ENCODE data around the gene WDR20.

WDR20 gene

DNA sequence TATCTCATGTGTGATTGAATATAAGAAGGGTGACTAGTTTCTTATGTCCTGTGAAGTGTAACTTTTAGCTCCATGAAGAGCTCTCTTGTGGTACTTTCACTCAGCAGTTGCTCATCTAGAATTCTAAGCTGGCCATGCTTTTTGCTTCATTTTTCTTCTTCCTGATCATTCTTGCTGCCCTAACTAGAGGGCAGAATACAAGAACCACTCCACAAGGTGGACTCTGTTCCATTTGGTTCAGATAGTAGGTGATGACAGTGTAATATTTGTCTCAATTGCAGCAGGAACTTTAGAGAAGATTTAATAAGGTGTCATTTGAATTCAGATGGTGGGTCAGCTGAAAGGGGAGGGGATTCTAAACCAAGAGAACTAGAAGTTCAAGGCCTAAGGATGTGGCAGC, 17.6 kb downstream of the WDR20 start:
- no peak overlapping the region for H3K18ac ChIP-seq (ENCODE audit: low read depth in 1 of 2, low read length in 2 of 2)
- H2BK15ac ChIP-seq (ENCODE audit: low read depth, poor library complexity, severe bottlenecking), result no peak overlapping the region
- H4K91ac ChIP-seq (ENCODE audit: low read length), result no peak overlapping the region
- H2BK12ac ChIP-seq (ENCODE audit: low read length in 2 of 2), result no peak overlapping the region
- H2AFZ ChIP-seq (ENCODE audit: low read depth, low read length), result no peak overlapping the region
- no peak overlapping the region for H3K4ac ChIP-seq (ENCODE audit: low read depth in 1 of 2, low read length in 2 of 2)
- H2AK5ac ChIP-seq (ENCODE audit: low read length, severe bottlenecking), result no peak overlapping the region
- H2BK5ac ChIP-seq (ENCODE audit: low read depth, low read length, poor library complexity, severe bottlenecking), result no peak overlapping the region
- DNase-seq, result no peak
- peaks cover 22% of the 10 kb centered on the region for H3K4me1 ChIP-seq (ENCODE audit: control insufficient read depth, insufficient read depth, low read depth, low read length)
- no peak overlapping the region for H2BK120ac ChIP-seq (ENCODE audit: low read depth, low read length)
- H3K79me1 ChIP-seq (replicated peaks; ENCODE audit: low read length, poor library complexity, severe bottlenecking), result peaks cover 16% of the 10 kb centered on the region
- no peak overlapping the region for H3K4me3 ChIP-seq (ENCODE audit: insufficient read depth in 1 of 2, low read depth in 1 of 2, low read length in 2 of 2)
- H3K27ac ChIP-seq (ENCODE audit: low read length, poor library complexity, severe bottlenecking), result no peak overlapping the region
- H3K36me3 ChIP-seq (ENCODE audit: control insufficient read depth in 1 of 2, insufficient read depth in 2 of 2, low read depth in 1 of 2, low read length in 2 of 2), result peaks cover 0 to 10% of the 10 kb centered on the region in 2 experiments
- H4K8ac ChIP-seq (ENCODE audit: low read length), result no peak overlapping the region
- no peak overlapping the region for H3K23ac ChIP-seq (ENCODE audit: low read length in 2 of 2)
- no peaks in the 10 kb centered on the region for H3K27me3 ChIP-seq (ENCODE audit: control insufficient read depth in 1 of 2, insufficient read depth in 1 of 2, low read length in 2 of 2)
- no peak overlapping the region for H3K14ac ChIP-seq (ENCODE audit: low read length in 2 of 2)
- no peaks in the 10 kb centered on the region for H3K9me3 ChIP-seq (ENCODE audit: control insufficient read depth, low read length)
- H3K4me2 ChIP-seq (ENCODE audit: low read length, poor library complexity, severe bottlenecking), result no peak overlapping the region
- H3K9ac ChIP-seq (ENCODE audit: low read length), result peak overlapping the region; percentile 20

DNA sequence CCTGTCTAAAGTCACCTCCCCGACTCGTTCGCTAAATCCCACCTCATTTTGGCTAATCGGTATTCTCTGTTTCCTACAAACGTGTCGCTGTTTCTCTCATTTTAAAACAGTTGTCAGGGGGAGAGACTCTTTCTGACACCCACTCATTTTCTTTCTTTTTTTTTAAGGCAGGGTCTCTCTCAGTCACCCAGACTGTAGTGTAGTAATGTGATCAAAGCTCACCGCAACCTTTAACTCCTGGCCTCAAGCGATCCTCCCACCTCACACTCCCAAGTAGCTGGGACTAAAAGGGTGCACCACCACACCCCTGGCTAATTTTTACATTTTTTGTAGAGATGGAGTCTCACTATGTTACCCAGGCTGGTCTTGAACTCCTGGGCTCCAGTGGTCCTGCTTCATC, 19.1 kb downstream of the WDR20 start:
- DNase-seq, result no peak
- Histone ChIP-seq H3K4ac (ENCODE audit: low read depth in 1 of 2, low read length in 2 of 2) (no peak overlapping the region), H2AK5ac (ENCODE audit: low read length, severe bottlenecking) (no peak overlapping the region), H3K4me2 (ENCODE audit: low read length, poor library complexity, severe bottlenecking) (no peak overlapping the region), H3K4me1 (ENCODE audit: control insufficient read depth, insufficient read depth, low read depth, low read length) (peaks cover 26% of the 10 kb centered on the region), H3K14ac (ENCODE audit: low read length in 2 of 2) (no peak overlapping the region), H3K36me3 (ENCODE audit: control insufficient read depth in 1 of 2, insufficient read depth in 2 of 2, low read depth in 1 of 2, low read length in 2 of 2) (peaks cover 0 to 5% of the 10 kb centered on the region in 2 experiments), H2BK5ac (ENCODE audit: low read depth, low read length, poor library complexity, severe bottlenecking) (no peak overlapping the region), H4K8ac (ENCODE audit: low read length) (no peak overlapping the region), H3K79me1 (replicated peaks; ENCODE audit: low read length, poor library complexity, severe bottlenecking) (peaks cover 19% of the 10 kb centered on the region), H3K23ac (ENCODE audit: low read length in 2 of 2) (no peak overlapping the region), H2BK15ac (ENCODE audit: low read depth, poor library complexity, severe bottlenecking) (no peak overlapping the region), H3K27me3 (ENCODE audit: control insufficient read depth in 1 of 2, insufficient read depth in 1 of 2, low read length in 2 of 2) (no peaks in the 10 kb centered on the region), H3K9me3 (ENCODE audit: control insufficient read depth, low read length) (no peaks in the 10 kb centered on the region), H2AFZ (ENCODE audit: low read depth, low read length) (no peak overlapping the region), H3K27ac (ENCODE audit: low read length, poor library complexity, severe bottlenecking) (no peak overlapping the region), H3K9ac (ENCODE audit: low read length) (no peak overlapping the region), H2BK120ac (ENCODE audit: low read depth, low read length) (no peak overlapping the region), H4K91ac (ENCODE audit: low read length) (no peak overlapping the region), H3K18ac (ENCODE audit: low read depth in 1 of 2, low read length in 2 of 2) (no peak overlapping the region), H2BK12ac (ENCODE audit: low read length in 2 of 2) (no peak overlapping the region), H3K4me3 (ENCODE audit: insufficient read depth in 1 of 2, low read depth in 1 of 2, low read length in 2 of 2) (no peak overlapping the region)
- over 99% methylated on average over 6 of the region's 8 CpGs for WGBS

GRCh38 chr14:102159841-102160240, 20.1 kb downstream of the WDR20 start:
- Histone ChIP-seq H2BK12ac (ENCODE audit: low read length in 2 of 2) (no peak overlapping the region), H4K8ac (ENCODE audit: low read length) (no peak overlapping the region), H3K23ac (ENCODE audit: low read length in 2 of 2) (no peak overlapping the region), H3K79me1 (replicated peaks; ENCODE audit: low read length, poor library complexity, severe bottlenecking) (peaks cover 20% of the 10 kb centered on the region), H3K36me3 (ENCODE audit: control insufficient read depth in 1 of 2, insufficient read depth in 2 of 2, low read depth in 1 of 2, low read length in 2 of 2) (peaks cover 0 to 5% of the 10 kb centered on the region in 2 experiments), H3K14ac (ENCODE audit: low read length in 2 of 2) (no peak overlapping the region), H2BK120ac (ENCODE audit: low read depth, low read length) (no peak overlapping the region), H2BK15ac (ENCODE audit: low read depth, poor library complexity, severe bottlenecking) (no peak overlapping the region), H3K9me3 (ENCODE audit: control insufficient read depth, low read length) (no peaks in the 10 kb centered on the region), H2AK5ac (ENCODE audit: low read length, severe bottlenecking) (no peak overlapping the region), H3K4me3 (ENCODE audit: insufficient read depth in 1 of 2, low read depth in 1 of 2, low read length in 2 of 2) (no peak overlapping the region), H3K27me3 (ENCODE audit: control insufficient read depth in 1 of 2, insufficient read depth in 1 of 2, low read length in 2 of 2) (no peaks in the 10 kb centered on the region), H2BK5ac (ENCODE audit: low read depth, low read length, poor library complexity, severe bottlenecking) (no peak overlapping the region), H4K91ac (ENCODE audit: low read length) (no peak overlapping the region), H3K9ac (ENCODE audit: low read length) (no peak overlapping the region), H3K4ac (ENCODE audit: low read depth in 1 of 2, low read length in 2 of 2) (no peak overlapping the region), H3K4me2 (ENCODE audit: low read length, poor library complexity, severe bottlenecking) (no peak overlapping the region), H2AFZ (ENCODE audit: low read depth, low read length) (no peak overlapping the region), H3K18ac (ENCODE audit: low read depth in 1 of 2, low read length in 2 of 2) (no peak overlapping the region), H3K27ac (ENCODE audit: low read length, poor library complexity, severe bottlenecking) (no peak overlapping the region), H3K4me1 (ENCODE audit: control insufficient read depth, insufficient read depth, low read depth, low read length) (peaks cover 26% of the 10 kb centered on the region)
- WGBS, result 97% methylated on average over 2 of the region's 4 CpGs
- no peak for DNase-seq

- no peak for DNase-seq
- 99% methylated on average over 4 of the region's 4 CpGs for WGBS
- no peak overlapping the region for H2BK5ac ChIP-seq (ENCODE audit: low read depth, low read length, poor library complexity, severe bottlenecking)
- no peak overlapping the region for H3K4ac ChIP-seq (ENCODE audit: low read depth in 1 of 2, low read length in 2 of 2)
- H2AFZ ChIP-seq (ENCODE audit: low read depth, low read length), result no peak overlapping the region
- no peak overlapping the region for H3K4me2 ChIP-seq (ENCODE audit: low read length, poor library complexity, severe bottlenecking)
- no peak overlapping the region for H3K27ac ChIP-seq (ENCODE audit: low read length, poor library complexity, severe bottlenecking)
- H3K4me3 ChIP-seq (ENCODE audit: insufficient read depth in 1 of 2, low read depth in 1 of 2, low read length in 2 of 2), result no peak overlapping the region
- H3K36me3 ChIP-seq (ENCODE audit: control insufficient read depth in 1 of 2, insufficient read depth in 2 of 2, low read depth in 1 of 2, low read length in 2 of 2), result peaks cover 3 to 5% of the 10 kb centered on the region in 2 experiments
- H4K8ac ChIP-seq (ENCODE audit: low read length), result no peak overlapping the region
- H3K9ac ChIP-seq (ENCODE audit: low read length), result no peak overlapping the region
- H3K18ac ChIP-seq (ENCODE audit: low read depth in 1 of 2, low read length in 2 of 2), result no peak overlapping the region
- no peak overlapping the region for H4K91ac ChIP-seq (ENCODE audit: low read length)
- no peak overlapping the region for H3K14ac ChIP-seq (ENCODE audit: low read length in 2 of 2)
- no peak overlapping the region for H2AK5ac ChIP-seq (ENCODE audit: low read length, severe bottlenecking)
- H3K27me3 ChIP-seq (ENCODE audit: control insufficient read depth in 1 of 2, insufficient read depth in 1 of 2, low read length in 2 of 2), result no peaks in the 10 kb centered on the region
- no peak overlapping the region for H2BK120ac ChIP-seq (ENCODE audit: low read depth, low read length)
- no peak overlapping the region for H2BK12ac ChIP-seq (ENCODE audit: low read length in 2 of 2)
- peaks cover 26% of the 10 kb centered on the region for H3K79me1 ChIP-seq (replicated peaks; ENCODE audit: low read length, poor library complexity, severe bottlenecking)
- no peaks in the 10 kb centered on the region for H3K9me3 ChIP-seq (ENCODE audit: control insufficient read depth, low read length)
- H3K23ac ChIP-seq (ENCODE audit: low read length in 2 of 2), result no peak overlapping the region
- no peak overlapping the region for H2BK15ac ChIP-seq (ENCODE audit: low read depth, poor library complexity, severe bottlenecking)
- peaks cover 19% of the 10 kb centered on the region for H3K4me1 ChIP-seq (ENCODE audit: control insufficient read depth, insufficient read depth, low read depth, low read length)
These were observed 22.8 kb downstream of the WDR20 start for GRCh38 chr14:102162487-102162886.
